ENCODE data around the gene RANGAP1.

DNA sequence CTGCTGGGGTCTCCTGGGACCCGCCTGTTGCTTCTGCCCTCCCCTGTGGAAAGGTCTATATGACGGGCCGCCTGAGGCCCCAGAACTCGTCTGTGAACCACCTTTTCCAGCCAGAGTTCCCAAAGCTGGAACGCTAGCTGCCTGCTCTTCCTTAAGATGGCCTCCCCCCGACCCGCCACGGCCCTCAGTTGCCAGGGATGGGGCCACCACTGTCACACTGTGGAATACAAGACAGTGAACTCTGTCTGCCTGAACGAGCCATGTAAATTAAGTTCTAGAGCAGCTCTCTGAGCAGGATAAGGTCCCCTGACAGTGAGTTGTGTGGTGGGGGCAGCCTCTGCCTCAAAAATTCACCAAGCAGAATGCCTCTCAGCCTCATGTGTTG is 55.6 kb downstream of the RANGAP1 start:
- TF ChIP-seq EP300 (IDR thresholded peaks at IDR 0.05) (no peak), POLR2A (IDR thresholded peaks at IDR 0.05) (no peak), POLR2AphosphoS5 (IDR thresholded peaks at IDR 0.05) (no peak)
- TF ChIP-seq, protein P1, sequence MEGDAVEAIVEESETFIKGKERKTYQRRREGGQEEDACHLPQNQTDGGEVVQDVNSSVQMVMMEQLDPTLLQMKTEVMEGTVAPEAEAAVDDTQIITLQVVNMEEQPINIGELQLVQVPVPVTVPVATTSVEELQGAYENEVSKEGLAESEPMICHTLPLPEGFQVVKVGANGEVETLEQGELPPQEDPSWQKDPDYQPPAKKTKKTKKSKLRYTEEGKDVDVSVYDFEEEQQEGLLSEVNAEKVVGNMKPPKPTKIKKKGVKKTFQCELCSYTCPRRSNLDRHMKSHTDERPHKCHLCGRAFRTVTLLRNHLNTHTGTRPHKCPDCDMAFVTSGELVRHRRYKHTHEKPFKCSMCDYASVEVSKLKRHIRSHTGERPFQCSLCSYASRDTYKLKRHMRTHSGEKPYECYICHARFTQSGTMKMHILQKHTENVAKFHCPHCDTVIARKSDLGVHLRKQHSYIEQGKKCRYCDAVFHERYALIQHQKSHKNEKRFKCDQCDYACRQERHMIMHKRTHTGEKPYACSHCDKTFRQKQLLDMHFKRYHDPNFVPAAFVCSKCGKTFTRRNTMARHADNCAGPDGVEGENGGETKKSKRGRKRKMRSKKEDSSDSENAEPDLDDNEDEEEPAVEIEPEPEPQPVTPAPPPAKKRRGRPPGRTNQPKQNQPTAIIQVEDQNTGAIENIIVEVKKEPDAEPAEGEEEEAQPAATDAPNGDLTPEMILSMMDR (IDR thresholded peaks at IDR 0.05), result no peak
